Measurements from ENCODE around the gene FER.
"Not testable (repeated sequence)": the region's sequence is repeated elsewhere in the genome, so short reads cannot be mapped to it uniquely, and the experiment has no call there.

The FER gene

GRCh38 chr5:109022056-109022455 is 274.4 kb downstream of the FER start:
- Histone ChIP-seq H3K9me3 (ENCODE audit: low read length) (no peaks in the 10 kb centered on the region), H3K79me2 (ENCODE audit: insufficient read depth, low read length) (no peaks in the 10 kb centered on the region), H3K36me3 (ENCODE audit: insufficient read depth, low read length) (no peaks in the 10 kb centered on the region), H4K20me1 (ENCODE audit: insufficient read depth, low read length) (no peaks in the 10 kb centered on the region), H3K4me3 (ENCODE audit: low read depth, low read length, poor library complexity, severe bottlenecking) (no peak overlapping the region), H3K4me1 (ENCODE audit: insufficient read depth, low read length, severe bottlenecking) (no peaks in the 10 kb centered on the region), H3K27ac (ENCODE audit: low read depth, low read length, poor library complexity, severe bottlenecking) (no peak overlapping the region), H3K9ac (ENCODE audit: low read length) (no peak overlapping the region), H3K4me2 (ENCODE audit: low read length) (no peak overlapping the region), H3K27me3 (ENCODE audit: insufficient read depth, low read length) (no peaks in the 10 kb centered on the region), H3F3A (ENCODE audit: insufficient read depth, low read length) (no peaks in the 10 kb centered on the region; the same call in 1 of the 2 replicates), H2AFZ (ENCODE audit: low read length) (no peak overlapping the region), H3K9me2 (ENCODE audit: low read depth, low read length) (no peaks in the 10 kb centered on the region)
- no peak for TF ChIP-seq EZH2 (IDR thresholded peaks at IDR 0.05; ENCODE audit: borderline replicate concordance, low read length)
- no peak for TF ChIP-seq CTCF (IDR thresholded peaks at IDR 0.05; ENCODE audit: low read length)

GRCh38 chr5:109025729-109026128 is 278.0 kb downstream of the FER start:
- not testable (repeated sequence) for H3K27me3 ChIP-seq (ENCODE audit: insufficient read depth, low read length); H3K9ac ChIP-seq (ENCODE audit: low read length); H3K4me2 ChIP-seq (ENCODE audit: low read length); H3K4me1 ChIP-seq (ENCODE audit: insufficient read depth, low read length, severe bottlenecking); H3K9me2 ChIP-seq (ENCODE audit: low read depth, low read length); H3K4me3 ChIP-seq (ENCODE audit: low read depth, low read length, poor library complexity, severe bottlenecking); H3K27ac ChIP-seq (ENCODE audit: low read depth, low read length, poor library complexity, severe bottlenecking); H3K9me3 ChIP-seq (ENCODE audit: low read length); H4K20me1 ChIP-seq (ENCODE audit: insufficient read depth, low read length); H3K36me3 ChIP-seq (ENCODE audit: insufficient read depth, low read length); H2AFZ ChIP-seq (ENCODE audit: low read length); H3F3A ChIP-seq (ENCODE audit: insufficient read depth, low read length); H3K79me2 ChIP-seq (ENCODE audit: insufficient read depth, low read length)

GRCh38 chr5:109027983-109028607 is 280.4 kb downstream of the FER start:
- Histone ChIP-seq H3F3A (ENCODE audit: insufficient read depth, low read length) (no peaks in the 10 kb centered on the region), H3K27me3 (ENCODE audit: insufficient read depth, low read length) (no peaks in the 10 kb centered on the region), H3K4me2 (ENCODE audit: low read length) (no peak overlapping the region), H3K79me2 (ENCODE audit: insufficient read depth, low read length) (no peaks in the 10 kb centered on the region), H3K4me1 (ENCODE audit: insufficient read depth, low read length, severe bottlenecking) (no peaks in the 10 kb centered on the region), H3K9ac (ENCODE audit: low read length) (no peak overlapping the region), H2AFZ (ENCODE audit: low read length) (no peak overlapping the region), H3K27ac (ENCODE audit: low read depth, low read length, poor library complexity, severe bottlenecking) (no peak overlapping the region), H4K20me1 (ENCODE audit: insufficient read depth, low read length) (no peaks in the 10 kb centered on the region), H3K9me2 (ENCODE audit: low read depth, low read length) (no peaks in the 10 kb centered on the region), H3K4me3 (ENCODE audit: low read depth, low read length, poor library complexity, severe bottlenecking) (no peak overlapping the region), H3K36me3 (ENCODE audit: insufficient read depth, low read length) (no peaks in the 10 kb centered on the region), H3K9me3 (ENCODE audit: low read length) (no peaks in the 10 kb centered on the region)
- no peak for TF ChIP-seq EZH2 (IDR thresholded peaks at IDR 0.05; ENCODE audit: borderline replicate concordance, low read length)
- no peak for TF ChIP-seq CTCF (IDR thresholded peaks at IDR 0.05; ENCODE audit: low read length)

- no peak for TF ChIP-seq CTCF (IDR thresholded peaks at IDR 0.05; ENCODE audit: low read length)
- no peak for TF ChIP-seq EZH2 (IDR thresholded peaks at IDR 0.05; ENCODE audit: borderline replicate concordance, low read length)
- Histone ChIP-seq H3K79me2 (ENCODE audit: insufficient read depth, low read length) (no peaks in the 10 kb centered on the region), H3F3A (ENCODE audit: insufficient read depth, low read length) (no peaks in the 10 kb centered on the region), H3K27ac (ENCODE audit: low read depth, low read length, poor library complexity, severe bottlenecking) (no peak overlapping the region), H3K9ac (ENCODE audit: low read length) (no peak overlapping the region), H3K4me2 (ENCODE audit: low read length) (no peak overlapping the region), H3K4me1 (ENCODE audit: insufficient read depth, low read length, severe bottlenecking) (no peaks in the 10 kb centered on the region), H3K9me2 (ENCODE audit: low read depth, low read length) (no peaks in the 10 kb centered on the region), H3K4me3 (ENCODE audit: low read depth, low read length, poor library complexity, severe bottlenecking) (no peak overlapping the region), H3K36me3 (ENCODE audit: insufficient read depth, low read length) (no peaks in the 10 kb centered on the region), H4K20me1 (ENCODE audit: insufficient read depth, low read length) (no peaks in the 10 kb centered on the region), H3K27me3 (ENCODE audit: insufficient read depth, low read length) (no peaks in the 10 kb centered on the region), H3K9me3 (ENCODE audit: low read length) (no peaks in the 10 kb centered on the region), H2AFZ (ENCODE audit: low read length) (no peak overlapping the region)
Observed at GRCh38 chr5:109028608-109029299, 281.1 kb downstream of the FER start.
